Activated CD8-positive, alpha-beta memory T cell treated with anti-CD3 and anti-CD28 coated beads for 36 hours (primary cell): ENCODE results near the gene BCKDHB. TPM values are rescaled to one million over a fixed set of nuclear protein-coding genes. Genes with fewer than 3 reads are reported as not detected.

Source experiments
- CTCF ChIA-PET: fragments of 350-600 bp; sonication (Branson Sonifier 250); formaldehyde crosslinking; loops from one replicate; lab custom pipeline; 2021; ENCODE audit warnings: antibody characterized with exemption; lab: Charles Lee
- POLR2A ChIA-PET: fragments of 350-600 bp; sonication (Branson Sonifier 250); formaldehyde crosslinking; loops from one replicate; lab custom pipeline; 2021; ENCODE audit warnings: antibody characterized with exemption; lab: Charles Lee
- total RNA-seq, 2 experiments: library from RNA; stranded (reverse); gene quantifications; one replicate each; pipeline ENCODE4 v1.2.3, GENCODE V29; 2021

Gene BCKDHB
- total RNA-seq, 2 experiments from 2014 or later: 17.8 to 19.7 TPM

- CTCF ChIA-PET: no interaction called here
- POLR2A ChIA-PET: no interaction called here
Measured at GRCh38 chr6:80144753-80145315, 38.4 kb downstream of the BCKDHB start.

- POLR2A ChIA-PET: no interaction called here
- CTCF ChIA-PET: no interaction called here
Measured at GRCh38 chr6:80145509-80145908, 39.0 kb downstream of the BCKDHB start.

- CTCF ChIA-PET: no interaction called here
Measured at GRCh38 chr6:80145921-80146320, 39.5 kb downstream of the BCKDHB start.

GRCh38 chr6:80148220-80148619, 41.7 kb downstream of the BCKDHB start:
- POLR2A ChIA-PET: no interaction called here
- CTCF ChIA-PET: no interaction called here

More at GRCh38 chr6:80145921-80146320, 39.5 kb downstream of the BCKDHB start:
- POLR2A ChIA-PET: no interaction called here

- ChIA-PET CTCF (no interaction called here), POLR2A (no interaction called here)
Measured at GRCh38 chr6:80151635-80152034, 45.2 kb downstream of the BCKDHB start.

- POLR2A ChIA-PET: no interaction called here
- CTCF ChIA-PET: no interaction called here
Measured at GRCh38 chr6:80154160-80154559, 47.7 kb downstream of the BCKDHB start.

- CTCF ChIA-PET: no interaction called here
- POLR2A ChIA-PET: no interaction called here
Measured at GRCh38 chr6:80156221-80156620, 49.8 kb downstream of the BCKDHB start.

GRCh38 chr6:80158478-80158989, 52.1 kb downstream of the BCKDHB start:
- CTCF ChIA-PET: no interaction called here
- POLR2A ChIA-PET: no interaction called here

GRCh38 chr6:80161434-80161833, 55.0 kb downstream of the BCKDHB start:
- POLR2A ChIA-PET: no interaction called here
- CTCF ChIA-PET: no interaction called here

- POLR2A ChIA-PET: no interaction called here
- CTCF ChIA-PET: no interaction called here
Measured at GRCh38 chr6:80163754-80164187, 57.3 kb downstream of the BCKDHB start.

- POLR2A ChIA-PET: interaction anchor here (1.3 kb wide), 1 partner anchor 59 kb away, joined by 3 read pairs; the partner anchor contains the start of gene BCKDHB
Measured at GRCh38 chr6:80165143-80165542, 58.7 kb downstream of the BCKDHB start.

GRCh38 chr6:80165819-80166218, 59.3 kb downstream of the BCKDHB start:
- ChIA-PET POLR2A (interaction anchor here (1.3 kb wide), 1 partner anchor 60 kb away, joined by 3 read pairs; the partner anchor contains the start of gene BCKDHB), CTCF (no interaction called here)

More at GRCh38 chr6:80165143-80165542, 58.7 kb downstream of the BCKDHB start:
- CTCF ChIA-PET: no interaction called here

- POLR2A ChIA-PET: no interaction called here
- CTCF ChIA-PET: no interaction called here
Measured at GRCh38 chr6:80170433-80170832, 64.0 kb downstream of the BCKDHB start.

GRCh38 chr6:80173411-80173810, 66.9 kb downstream of the BCKDHB start:
- POLR2A ChIA-PET: no interaction called here
- CTCF ChIA-PET: no interaction called here

- POLR2A ChIA-PET: no interaction called here
- CTCF ChIA-PET: no interaction called here
Measured at GRCh38 chr6:80174900-80175572, 68.6 kb downstream of the BCKDHB start.

- ChIA-PET POLR2A (interaction anchor here (0.7 kb wide), 1 partner anchor 390 kb away, joined by 3 read pairs; no protein-coding TSS in a partner anchor), CTCF (no interaction called here)
Measured at GRCh38 chr6:80179695-80180094, 73.2 kb downstream of the BCKDHB start.

- ChIA-PET CTCF (no interaction called here), POLR2A (no interaction called here)
Measured at GRCh38 chr6:80181352-80182081, 75.0 kb downstream of the BCKDHB start.

- ChIA-PET POLR2A (no interaction called here), CTCF (no interaction called here)
Measured at GRCh38 chr6:80182308-80182707, 75.8 kb downstream of the BCKDHB start.

GRCh38 chr6:80183019-80183795, 76.7 kb downstream of the BCKDHB start:
- ChIA-PET POLR2A (no interaction called here), CTCF (no interaction called here)
